ENCODE measurements around the gene MCUB.

DNA sequence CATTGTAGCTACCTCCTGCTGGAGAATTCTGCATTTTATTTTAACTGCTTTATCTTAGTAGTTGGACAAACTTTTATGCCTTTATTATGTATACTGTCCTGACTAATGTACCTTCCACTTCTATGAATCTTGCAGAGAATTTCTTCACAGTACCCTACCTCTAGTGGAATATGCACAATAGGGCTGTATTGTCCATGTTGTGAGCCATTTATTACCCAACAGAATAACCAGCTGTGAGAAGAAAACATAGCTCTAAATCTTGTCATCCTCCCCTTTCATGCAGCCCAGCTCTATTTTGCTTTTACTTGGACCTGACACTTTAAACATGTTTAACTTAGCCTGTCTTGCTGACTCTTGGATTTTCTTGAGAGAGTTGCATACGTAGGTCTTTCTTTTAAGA lies 56.2 kb downstream of the MCUB start:
- TF ChIP-seq, protein P1, sequence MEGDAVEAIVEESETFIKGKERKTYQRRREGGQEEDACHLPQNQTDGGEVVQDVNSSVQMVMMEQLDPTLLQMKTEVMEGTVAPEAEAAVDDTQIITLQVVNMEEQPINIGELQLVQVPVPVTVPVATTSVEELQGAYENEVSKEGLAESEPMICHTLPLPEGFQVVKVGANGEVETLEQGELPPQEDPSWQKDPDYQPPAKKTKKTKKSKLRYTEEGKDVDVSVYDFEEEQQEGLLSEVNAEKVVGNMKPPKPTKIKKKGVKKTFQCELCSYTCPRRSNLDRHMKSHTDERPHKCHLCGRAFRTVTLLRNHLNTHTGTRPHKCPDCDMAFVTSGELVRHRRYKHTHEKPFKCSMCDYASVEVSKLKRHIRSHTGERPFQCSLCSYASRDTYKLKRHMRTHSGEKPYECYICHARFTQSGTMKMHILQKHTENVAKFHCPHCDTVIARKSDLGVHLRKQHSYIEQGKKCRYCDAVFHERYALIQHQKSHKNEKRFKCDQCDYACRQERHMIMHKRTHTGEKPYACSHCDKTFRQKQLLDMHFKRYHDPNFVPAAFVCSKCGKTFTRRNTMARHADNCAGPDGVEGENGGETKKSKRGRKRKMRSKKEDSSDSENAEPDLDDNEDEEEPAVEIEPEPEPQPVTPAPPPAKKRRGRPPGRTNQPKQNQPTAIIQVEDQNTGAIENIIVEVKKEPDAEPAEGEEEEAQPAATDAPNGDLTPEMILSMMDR (IDR thresholded peaks at IDR 0.05), result no peak
- no peak for TF ChIP-seq POLR2A (IDR thresholded peaks at IDR 0.05)

Data from thyroid gland (tissue), 4 donors.